H1 (cell line): ENCODE data around the gene DCAF15. TPM values are rescaled to one million over a fixed set of nuclear protein-coding genes. Genes with fewer than 3 reads are reported as not detected.

ENCODE experiments used
- polyA plus RNA-seq, 7 experiments: library from polyadenylated mRNA; depleted of rRNA in 3 of 7; stranded (reverse) in 5 of 7; unstranded in 2 of 7; fragments of >200 nt in 5 of 7; fragments of 200-250 nt in 2 of 7; gene quantifications; 1 replicate in 5 of 7; 2 replicates in 1 of 7; 4 replicates in 1 of 7; pipeline versions ENCODE4 v1.2.1 to v1.2.3, GENCODE V29; 2011 to 2013; ENCODE audit warnings: missing spikeins in 2 of 7, mixed read lengths in 2 of 7
- total RNA-seq: library from RNA; stranded (reverse); fragmentation: NEBNext Ultra II Directional; extraction: Animal tissue kit (Norgen Biotek cat#: 25700); gene quantifications from 2 replicates; pipeline ENCODE4 v1.2.1, GENCODE V29; 2021
- TF ChIP-seq, protein P1 (sequence below): fragments of 300-600 bp; sonication (generic); IDR thresholded peaks from 2 replicates; pipeline ENCODE4 v1.7.1; 2012; ENCODE audit warnings: low read length, moderate library complexity, mild to moderate bottlenecking, inconsistent platforms; ENCODE audit not compliant: insufficient replicate concordance

Gene DCAF15
- total and polyA plus RNA-seq, 2 of the 8 experiments (the other 6 are each of a cell fraction or from before 2014, with no cell fraction given), result 68.7 to 80.8 TPM

DNA sequence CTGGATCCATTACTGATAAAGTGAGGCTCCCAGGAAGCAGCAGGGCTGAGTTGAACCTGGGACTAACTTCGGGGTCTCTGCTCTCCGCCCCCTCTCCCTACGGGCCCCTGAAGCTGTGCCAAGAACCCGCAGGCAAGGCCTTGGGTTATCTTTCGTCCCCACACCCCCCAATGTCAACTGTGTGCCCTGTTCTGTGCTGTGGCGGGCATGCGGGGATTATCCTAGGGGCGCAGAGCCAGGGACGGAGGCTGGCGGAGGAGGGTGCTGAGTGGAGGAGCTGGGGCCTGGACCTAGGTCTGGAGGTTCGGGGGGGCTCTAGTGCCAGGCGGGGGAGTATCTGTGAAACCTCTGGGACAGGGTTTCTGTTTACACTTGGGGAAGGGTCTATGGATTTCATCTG is 27.4 kb downstream of the DCAF15 start (continued):
- TF ChIP-seq, protein P1, sequence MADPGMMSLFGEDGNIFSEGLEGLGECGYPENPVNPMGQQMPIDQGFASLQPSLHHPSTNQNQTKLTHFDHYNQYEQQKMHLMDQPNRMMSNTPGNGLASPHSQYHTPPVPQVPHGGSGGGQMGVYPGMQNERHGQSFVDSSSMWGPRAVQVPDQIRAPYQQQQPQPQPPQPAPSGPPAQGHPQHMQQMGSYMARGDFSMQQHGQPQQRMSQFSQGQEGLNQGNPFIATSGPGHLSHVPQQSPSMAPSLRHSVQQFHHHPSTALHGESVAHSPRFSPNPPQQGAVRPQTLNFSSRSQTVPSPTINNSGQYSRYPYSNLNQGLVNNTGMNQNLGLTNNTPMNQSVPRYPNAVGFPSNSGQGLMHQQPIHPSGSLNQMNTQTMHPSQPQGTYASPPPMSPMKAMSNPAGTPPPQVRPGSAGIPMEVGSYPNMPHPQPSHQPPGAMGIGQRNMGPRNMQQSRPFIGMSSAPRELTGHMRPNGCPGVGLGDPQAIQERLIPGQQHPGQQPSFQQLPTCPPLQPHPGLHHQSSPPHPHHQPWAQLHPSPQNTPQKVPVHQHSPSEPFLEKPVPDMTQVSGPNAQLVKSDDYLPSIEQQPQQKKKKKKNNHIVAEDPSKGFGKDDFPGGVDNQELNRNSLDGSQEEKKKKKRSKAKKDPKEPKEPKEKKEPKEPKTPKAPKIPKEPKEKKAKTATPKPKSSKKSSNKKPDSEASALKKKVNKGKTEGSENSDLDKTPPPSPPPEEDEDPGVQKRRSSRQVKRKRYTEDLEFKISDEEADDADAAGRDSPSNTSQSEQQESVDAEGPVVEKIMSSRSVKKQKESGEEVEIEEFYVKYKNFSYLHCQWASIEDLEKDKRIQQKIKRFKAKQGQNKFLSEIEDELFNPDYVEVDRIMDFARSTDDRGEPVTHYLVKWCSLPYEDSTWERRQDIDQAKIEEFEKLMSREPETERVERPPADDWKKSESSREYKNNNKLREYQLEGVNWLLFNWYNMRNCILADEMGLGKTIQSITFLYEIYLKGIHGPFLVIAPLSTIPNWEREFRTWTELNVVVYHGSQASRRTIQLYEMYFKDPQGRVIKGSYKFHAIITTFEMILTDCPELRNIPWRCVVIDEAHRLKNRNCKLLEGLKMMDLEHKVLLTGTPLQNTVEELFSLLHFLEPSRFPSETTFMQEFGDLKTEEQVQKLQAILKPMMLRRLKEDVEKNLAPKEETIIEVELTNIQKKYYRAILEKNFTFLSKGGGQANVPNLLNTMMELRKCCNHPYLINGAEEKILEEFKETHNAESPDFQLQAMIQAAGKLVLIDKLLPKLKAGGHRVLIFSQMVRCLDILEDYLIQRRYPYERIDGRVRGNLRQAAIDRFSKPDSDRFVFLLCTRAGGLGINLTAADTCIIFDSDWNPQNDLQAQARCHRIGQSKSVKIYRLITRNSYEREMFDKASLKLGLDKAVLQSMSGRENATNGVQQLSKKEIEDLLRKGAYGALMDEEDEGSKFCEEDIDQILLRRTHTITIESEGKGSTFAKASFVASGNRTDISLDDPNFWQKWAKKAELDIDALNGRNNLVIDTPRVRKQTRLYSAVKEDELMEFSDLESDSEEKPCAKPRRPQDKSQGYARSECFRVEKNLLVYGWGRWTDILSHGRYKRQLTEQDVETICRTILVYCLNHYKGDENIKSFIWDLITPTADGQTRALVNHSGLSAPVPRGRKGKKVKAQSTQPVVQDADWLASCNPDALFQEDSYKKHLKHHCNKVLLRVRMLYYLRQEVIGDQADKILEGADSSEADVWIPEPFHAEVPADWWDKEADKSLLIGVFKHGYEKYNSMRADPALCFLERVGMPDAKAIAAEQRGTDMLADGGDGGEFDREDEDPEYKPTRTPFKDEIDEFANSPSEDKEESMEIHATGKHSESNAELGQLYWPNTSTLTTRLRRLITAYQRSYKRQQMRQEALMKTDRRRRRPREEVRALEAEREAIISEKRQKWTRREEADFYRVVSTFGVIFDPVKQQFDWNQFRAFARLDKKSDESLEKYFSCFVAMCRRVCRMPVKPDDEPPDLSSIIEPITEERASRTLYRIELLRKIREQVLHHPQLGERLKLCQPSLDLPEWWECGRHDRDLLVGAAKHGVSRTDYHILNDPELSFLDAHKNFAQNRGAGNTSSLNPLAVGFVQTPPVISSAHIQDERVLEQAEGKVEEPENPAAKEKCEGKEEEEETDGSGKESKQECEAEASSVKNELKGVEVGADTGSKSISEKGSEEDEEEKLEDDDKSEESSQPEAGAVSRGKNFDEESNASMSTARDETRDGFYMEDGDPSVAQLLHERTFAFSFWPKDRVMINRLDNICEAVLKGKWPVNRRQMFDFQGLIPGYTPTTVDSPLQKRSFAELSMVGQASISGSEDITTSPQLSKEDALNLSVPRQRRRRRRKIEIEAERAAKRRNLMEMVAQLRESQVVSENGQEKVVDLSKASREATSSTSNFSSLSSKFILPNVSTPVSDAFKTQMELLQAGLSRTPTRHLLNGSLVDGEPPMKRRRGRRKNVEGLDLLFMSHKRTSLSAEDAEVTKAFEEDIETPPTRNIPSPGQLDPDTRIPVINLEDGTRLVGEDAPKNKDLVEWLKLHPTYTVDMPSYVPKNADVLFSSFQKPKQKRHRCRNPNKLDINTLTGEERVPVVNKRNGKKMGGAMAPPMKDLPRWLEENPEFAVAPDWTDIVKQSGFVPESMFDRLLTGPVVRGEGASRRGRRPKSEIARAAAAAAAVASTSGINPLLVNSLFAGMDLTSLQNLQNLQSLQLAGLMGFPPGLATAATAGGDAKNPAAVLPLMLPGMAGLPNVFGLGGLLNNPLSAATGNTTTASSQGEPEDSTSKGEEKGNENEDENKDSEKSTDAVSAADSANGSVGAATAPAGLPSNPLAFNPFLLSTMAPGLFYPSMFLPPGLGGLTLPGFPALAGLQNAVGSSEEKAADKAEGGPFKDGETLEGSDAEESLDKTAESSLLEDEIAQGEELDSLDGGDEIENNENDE, result no peak
